HL-60 (cell line): ENCODE measurements around the gene FLOT1.

Experiments
- GABPA ChIP-seq: IDR thresholded peaks from 2 replicates; pipeline ENCODE4 v1.6.1; 2012; ENCODE audit warnings: low read depth
- POLR2AphosphoS5 ChIP-seq: IDR thresholded peaks from 2 replicates; pipeline ENCODE4 v1.6.1; 2012; ENCODE audit warnings: low read depth
- TF ChIP-seq, protein P1 (sequence below): IDR thresholded peaks from one replicate; pipeline ENCODE4 v1.5.1; 2011; ENCODE audit warnings: low read length, control low read depth, inconsistent platforms; ENCODE audit not compliant: insufficient read depth
- TF ChIP-seq, protein P2 (sequence below): IDR thresholded peaks from 2 replicates; pipeline ENCODE4 v1.6.1; 2012; ENCODE audit warnings: low read depth; ENCODE audit not compliant: insufficient replicate concordance

DNA sequence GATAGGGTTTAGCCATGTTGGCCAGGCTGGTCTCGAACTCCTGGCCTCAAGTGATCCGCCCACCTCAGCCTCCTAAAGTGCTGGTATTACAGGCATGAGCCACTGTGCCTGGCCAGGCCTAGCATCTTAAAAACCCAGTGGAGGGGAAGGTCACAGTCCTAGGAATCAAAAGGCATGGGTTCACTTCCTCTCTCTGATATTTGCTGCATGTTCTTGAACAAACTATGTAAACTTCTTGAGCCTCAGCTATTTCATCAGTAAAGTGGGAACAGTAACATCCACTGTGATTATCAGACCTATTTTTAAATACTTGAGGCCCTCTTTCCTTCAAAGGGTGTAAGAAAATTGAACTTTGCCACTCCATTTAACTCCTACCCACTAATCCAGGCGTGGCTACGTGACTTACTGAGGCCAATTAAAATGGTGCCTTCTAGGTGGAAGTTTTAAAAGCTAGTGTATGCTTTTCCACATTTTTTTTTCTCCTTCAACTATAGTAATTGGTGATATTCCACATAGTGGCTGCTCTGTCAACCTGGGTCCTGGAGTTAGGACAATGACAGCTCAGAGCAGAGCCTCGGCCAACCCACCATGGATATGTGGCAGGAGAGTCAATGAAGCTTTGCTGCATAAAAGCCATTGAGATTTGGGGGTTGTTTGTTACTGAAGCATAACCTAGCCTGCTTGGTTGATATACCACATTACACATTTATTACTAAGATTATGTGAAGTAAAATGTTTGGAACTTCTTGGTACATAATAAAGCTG is 34.1 kb upstream of the FLOT1 start:
- TF ChIP-seq, protein P1, sequence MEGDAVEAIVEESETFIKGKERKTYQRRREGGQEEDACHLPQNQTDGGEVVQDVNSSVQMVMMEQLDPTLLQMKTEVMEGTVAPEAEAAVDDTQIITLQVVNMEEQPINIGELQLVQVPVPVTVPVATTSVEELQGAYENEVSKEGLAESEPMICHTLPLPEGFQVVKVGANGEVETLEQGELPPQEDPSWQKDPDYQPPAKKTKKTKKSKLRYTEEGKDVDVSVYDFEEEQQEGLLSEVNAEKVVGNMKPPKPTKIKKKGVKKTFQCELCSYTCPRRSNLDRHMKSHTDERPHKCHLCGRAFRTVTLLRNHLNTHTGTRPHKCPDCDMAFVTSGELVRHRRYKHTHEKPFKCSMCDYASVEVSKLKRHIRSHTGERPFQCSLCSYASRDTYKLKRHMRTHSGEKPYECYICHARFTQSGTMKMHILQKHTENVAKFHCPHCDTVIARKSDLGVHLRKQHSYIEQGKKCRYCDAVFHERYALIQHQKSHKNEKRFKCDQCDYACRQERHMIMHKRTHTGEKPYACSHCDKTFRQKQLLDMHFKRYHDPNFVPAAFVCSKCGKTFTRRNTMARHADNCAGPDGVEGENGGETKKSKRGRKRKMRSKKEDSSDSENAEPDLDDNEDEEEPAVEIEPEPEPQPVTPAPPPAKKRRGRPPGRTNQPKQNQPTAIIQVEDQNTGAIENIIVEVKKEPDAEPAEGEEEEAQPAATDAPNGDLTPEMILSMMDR: no peak
- TF ChIP-seq GABPA: no peak
- no peak for TF ChIP-seq POLR2AphosphoS5
- TF ChIP-seq, protein P2, sequence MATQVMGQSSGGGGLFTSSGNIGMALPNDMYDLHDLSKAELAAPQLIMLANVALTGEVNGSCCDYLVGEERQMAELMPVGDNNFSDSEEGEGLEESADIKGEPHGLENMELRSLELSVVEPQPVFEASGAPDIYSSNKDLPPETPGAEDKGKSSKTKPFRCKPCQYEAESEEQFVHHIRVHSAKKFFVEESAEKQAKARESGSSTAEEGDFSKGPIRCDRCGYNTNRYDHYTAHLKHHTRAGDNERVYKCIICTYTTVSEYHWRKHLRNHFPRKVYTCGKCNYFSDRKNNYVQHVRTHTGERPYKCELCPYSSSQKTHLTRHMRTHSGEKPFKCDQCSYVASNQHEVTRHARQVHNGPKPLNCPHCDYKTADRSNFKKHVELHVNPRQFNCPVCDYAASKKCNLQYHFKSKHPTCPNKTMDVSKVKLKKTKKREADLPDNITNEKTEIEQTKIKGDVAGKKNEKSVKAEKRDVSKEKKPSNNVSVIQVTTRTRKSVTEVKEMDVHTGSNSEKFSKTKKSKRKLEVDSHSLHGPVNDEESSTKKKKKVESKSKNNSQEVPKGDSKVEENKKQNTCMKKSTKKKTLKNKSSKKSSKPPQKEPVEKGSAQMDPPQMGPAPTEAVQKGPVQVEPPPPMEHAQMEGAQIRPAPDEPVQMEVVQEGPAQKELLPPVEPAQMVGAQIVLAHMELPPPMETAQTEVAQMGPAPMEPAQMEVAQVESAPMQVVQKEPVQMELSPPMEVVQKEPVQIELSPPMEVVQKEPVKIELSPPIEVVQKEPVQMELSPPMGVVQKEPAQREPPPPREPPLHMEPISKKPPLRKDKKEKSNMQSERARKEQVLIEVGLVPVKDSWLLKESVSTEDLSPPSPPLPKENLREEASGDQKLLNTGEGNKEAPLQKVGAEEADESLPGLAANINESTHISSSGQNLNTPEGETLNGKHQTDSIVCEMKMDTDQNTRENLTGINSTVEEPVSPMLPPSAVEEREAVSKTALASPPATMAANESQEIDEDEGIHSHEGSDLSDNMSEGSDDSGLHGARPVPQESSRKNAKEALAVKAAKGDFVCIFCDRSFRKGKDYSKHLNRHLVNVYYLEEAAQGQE: no peak
